H1 (cell line): ENCODE data around the gene PGP. TPM values are rescaled to one million over a fixed set of nuclear protein-coding genes. Genes with fewer than 3 reads are reported as not detected.
A peak's percentile ranks its signal among the peaks of the same experiment; 100 is the strongest.

Source experiments
- CTCF ChIA-PET: fragments of 300-600 bp; sonication (Branson Sonifier 250); formaldehyde crosslinking; loops from one replicate; lab custom pipeline; 2021; ENCODE audit not compliant: partially characterized antibody; lab: Charles Lee
- POLR2A ChIA-PET: fragments of 300-600 bp; sonication (Branson Sonifier 250); formaldehyde crosslinking; loops from one replicate; lab custom pipeline; 2021; ENCODE audit warnings: inconsistent platforms; ENCODE audit not compliant: partially characterized antibody; lab: Charles Lee
- DNase-seq, 2 experiments: peaks; one replicate each; pipeline versions ENCODE4 v3.0.0 to v3.0.0-alpha.2; 2010 to 2022; ENCODE audit warnings: low spot score in 2 of 2, low read depth in 1 of 2, mixed read lengths in 1 of 2
- FAIRE-seq: peaks from 2 replicates; lab custom pipeline; 2011; peaks lifted over from hg19 to GRCh38; lab: Jason Lieb, UNC
- H2AFZ ChIP-seq: 2 replicates; pipeline ENCODE4 v1.8.1; 2012; ENCODE audit warnings: low read length, inconsistent platforms
- H2AK5ac ChIP-seq: 2 replicates; pipeline ENCODE4 v1.6.1; 2013; ENCODE audit warnings: low read depth, low read length
- H2BK120ac ChIP-seq: replicated peaks from 2 replicates; pipeline ENCODE3; 2013; ENCODE audit warnings: low read depth, low read length, inconsistent platforms
- H2BK12ac ChIP-seq: 2 replicates; pipeline ENCODE4 v1.6.1; 2013; ENCODE audit warnings: low read depth, low read length
- H2BK15ac ChIP-seq: 2 replicates; pipeline ENCODE4 v1.6.1; 2013; ENCODE audit warnings: low read length
- H2BK20ac ChIP-seq: 2 replicates; pipeline ENCODE4 v1.6.1; 2013; ENCODE audit warnings: low read length
- H2BK5ac ChIP-seq: 2 replicates; pipeline ENCODE4 v1.6.1; 2013; ENCODE audit warnings: low read depth, low read length
- H3K14ac ChIP-seq: 2 replicates; pipeline ENCODE4 v1.6.1; 2013; ENCODE audit warnings: inconsistent platforms; ENCODE audit not compliant: insufficient read length
- H3K18ac ChIP-seq: 2 replicates; pipeline ENCODE4 v1.6.1; 2013; ENCODE audit warnings: low read length; ENCODE audit errors: extremely low read depth
- H3K23ac ChIP-seq: 2 replicates; pipeline ENCODE4 v1.6.1; 2013; ENCODE audit warnings: inconsistent platforms; ENCODE audit not compliant: insufficient read length
- H3K23me2 ChIP-seq: 2 replicates; pipeline ENCODE4 v1.6.1; 2013; ENCODE audit warnings: low read depth, low read length
- H3K27ac ChIP-seq: 2 replicates; pipeline ENCODE4 v1.6.1; 2011; ENCODE audit warnings: low read depth, low read length, inconsistent platforms
- H3K27me3 ChIP-seq, 4 experiments: replicated peaks in 1 of 4; 1 replicate in 1 of 4; 2 replicates in 3 of 4; pipeline versions ENCODE4 v1.6.1 to v1.8.1; 2011 to 2013; ENCODE audit warnings: low read length in 3 of 4, mild to moderate bottlenecking in 3 of 4, inconsistent platforms in 2 of 4, mixed read lengths in 2 of 4, moderate library complexity in 1 of 4; ENCODE audit not compliant: control insufficient read depth in 3 of 4, insufficient read depth in 3 of 4; ENCODE audit errors: extremely low read depth in 1 of 4
- H3K36me3 ChIP-seq, 4 experiments: 2 replicates each; pipeline versions ENCODE4 v1.6.1 to v1.8.1; 2011 to 2013; ENCODE audit warnings: mild to moderate bottlenecking in 4 of 4, low read length in 3 of 4, moderate library complexity in 2 of 4, control low read depth in 1 of 4, inconsistent platforms in 1 of 4; ENCODE audit not compliant: insufficient read depth in 4 of 4, control insufficient read depth in 2 of 4
- H3K4ac ChIP-seq: replicated peaks from 2 replicates; pipeline ENCODE3; 2013; ENCODE audit warnings: low read length, low read depth, mixed read lengths, inconsistent platforms; ENCODE audit not compliant: insufficient read length
- H3K4me1 ChIP-seq, 4 experiments: replicated peaks in 1 of 4; 1 replicate in 1 of 4; 2 replicates in 3 of 4; pipeline versions ENCODE4 v1.6.1 to v1.8.1; 2011 to 2013; ENCODE audit warnings: low read length in 3 of 4, inconsistent platforms in 2 of 4, mixed read lengths in 1 of 4; ENCODE audit not compliant: insufficient read depth in 4 of 4, control insufficient read depth in 3 of 4
- H3K4me2 ChIP-seq, 2 experiments: 2 replicates each; pipeline versions ENCODE4 v1.6.1 to v1.8.1; 2011 to 2013; ENCODE audit warnings: low read depth in 2 of 2, low read length in 2 of 2, control low read depth in 1 of 2, inconsistent platforms in 1 of 2, mild to moderate bottlenecking in 1 of 2; ENCODE audit not compliant: insufficient read depth in 1 of 2
- H3K4me3 ChIP-seq, 4 experiments: fragments of 200-600, 300-600 bp in 1 of 4; sonication (generic), shearing (Covaris generic), sonication (Bioruptor Twin) in 1 of 4; 2 replicates each; pipeline versions ENCODE4 v1.5.1 to v1.8.1; 2011 to 2016; ENCODE audit warnings: low read length in 4 of 4, low read depth in 3 of 4, control low read depth in 2 of 4, inconsistent platforms in 2 of 4, mild to moderate bottlenecking in 2 of 4, mixed read lengths in 1 of 4, moderate library complexity in 1 of 4; ENCODE audit not compliant: insufficient read depth in 2 of 4; ENCODE audit errors: extremely low read depth in 1 of 4
- H3K56ac ChIP-seq: replicated peaks from 2 replicates; pipeline ENCODE3; 2013; ENCODE audit warnings: low read depth, mild to moderate bottlenecking, mixed read lengths, low read length, inconsistent platforms; ENCODE audit not compliant: insufficient read length
- H3K79me1 ChIP-seq: 2 replicates; pipeline ENCODE4 v1.6.1; 2013; ENCODE audit warnings: low read depth, low read length, control low read depth
- H3K79me2 ChIP-seq, 2 experiments: 2 replicates each; pipeline versions ENCODE4 v1.6.1 to v1.8.1; 2012 to 2013; ENCODE audit warnings: low read length in 2 of 2, mild to moderate bottlenecking in 2 of 2, inconsistent platforms in 1 of 2; ENCODE audit not compliant: insufficient read depth in 2 of 2, control insufficient read depth in 1 of 2
- H3K9ac ChIP-seq, 4 experiments: replicated peaks in 1 of 4; 1 replicate in 1 of 4; 2 replicates in 3 of 4; pipeline versions ENCODE4 v1.6.1 to v1.8.1; 2011 to 2013; ENCODE audit warnings: low read depth in 3 of 4, low read length in 3 of 4, control low read depth in 2 of 4, mild to moderate bottlenecking in 2 of 4, moderate library complexity in 2 of 4, inconsistent platforms in 1 of 4; ENCODE audit errors: extremely low read depth in 1 of 4
- H3K9me3 ChIP-seq, 2 experiments: 2 replicates each; pipeline versions ENCODE4 v1.6.1 to v1.8.1; 2012 to 2013; ENCODE audit warnings: mild to moderate bottlenecking in 2 of 2, moderate library complexity in 2 of 2, control low read depth in 1 of 2, inconsistent platforms in 1 of 2, low read depth in 1 of 2, low read length in 1 of 2, mixed read lengths in 1 of 2; ENCODE audit not compliant: insufficient read depth in 2 of 2
- H4K20me1 ChIP-seq, 2 experiments: replicated peaks in 1 of 2; 2 replicates each; pipeline versions ENCODE3 to v1.8.1; 2011 to 2013; ENCODE audit warnings: inconsistent platforms in 2 of 2, low read length in 2 of 2, mild to moderate bottlenecking in 1 of 2; ENCODE audit not compliant: insufficient read depth in 2 of 2, control insufficient read depth in 1 of 2
- H4K5ac ChIP-seq: 2 replicates; pipeline ENCODE4 v1.6.1; 2013; ENCODE audit warnings: low read length, low read depth, mixed read lengths, inconsistent platforms; ENCODE audit not compliant: insufficient read length
- H4K8ac ChIP-seq: 2 replicates; pipeline ENCODE4 v1.8.0; 2013; ENCODE audit warnings: mild to moderate bottlenecking, moderate library complexity, low read length, inconsistent platforms; ENCODE audit not compliant: insufficient read depth; ENCODE audit errors: extremely low read depth
- H4K91ac ChIP-seq: replicated peaks from 2 replicates; pipeline ENCODE3; 2013; ENCODE audit warnings: low read length, mixed read lengths, inconsistent platforms; ENCODE audit not compliant: insufficient read length
- BACH1 ChIP-seq: IDR thresholded peaks from 2 replicates; pipeline ENCODE4 v1.6.1; 2012; ENCODE audit warnings: low read length, improper control_type of control experiment
- CEBPB ChIP-seq: IDR thresholded peaks from 2 replicates; pipeline ENCODE4 v1.6.1; 2012; ENCODE audit warnings: low read depth, low read length
- CHD2 ChIP-seq: IDR thresholded peaks from 2 replicates; pipeline ENCODE4 v1.6.1; 2012; ENCODE audit warnings: low read length, improper control_type of control experiment
- EZH2 ChIP-seq: fragments of 200-600 bp; sonication (generic); IDR thresholded peaks from 2 replicates; pipeline ENCODE4 v1.7.1; 2012; ENCODE audit warnings: low read depth, mild to moderate bottlenecking, moderate library complexity, low read length, inconsistent platforms; ENCODE audit not compliant: severe bottlenecking
- JUN ChIP-seq: IDR thresholded peaks from 2 replicates; pipeline ENCODE4 v1.6.1; 2011; ENCODE audit warnings: low read depth, mild to moderate bottlenecking, improper control_type of control experiment, low read length
- KDM1A ChIP-seq: fragments of 200-600, 300-600 bp; sonication (generic); IDR thresholded peaks from 2 replicates; pipeline ENCODE4 v1.7.1; 2016; ENCODE audit warnings: mild to moderate bottlenecking, low read length, borderline replicate concordance
- POLR2AphosphoS5 ChIP-seq: IDR thresholded peaks from 2 replicates; pipeline ENCODE4 v1.6.1; 2011; ENCODE audit warnings: low read depth, low read length
- RNF2 ChIP-seq: fragments of 200-900, 300-1000 bp; sonication (generic); IDR thresholded peaks from 2 replicates; pipeline ENCODE4 v1.7.1; 2016; ENCODE audit warnings: borderline replicate concordance, low read depth, mild to moderate bottlenecking, antibody characterized with exemption, low read length; ENCODE audit not compliant: poor library complexity, severe bottlenecking; ENCODE audit errors: missing control alignments
- SP1 ChIP-seq: IDR thresholded peaks from 2 replicates; pipeline ENCODE4 v1.6.1; 2011; ENCODE audit warnings: low read depth, low read length
- SP2 ChIP-seq: IDR thresholded peaks from 2 replicates; pipeline ENCODE4 v1.6.1; 2012; ENCODE audit warnings: mild to moderate bottlenecking, low read length, inconsistent platforms
- SP4 ChIP-seq: IDR thresholded peaks from 2 replicates; pipeline ENCODE4 v1.6.1; 2012; ENCODE audit warnings: low read length, inconsistent platforms
- SRF ChIP-seq: IDR thresholded peaks from 2 replicates; pipeline ENCODE4 v1.6.1; 2011; ENCODE audit warnings: mild to moderate bottlenecking, low read depth, low read length, moderate library complexity
- SUZ12 ChIP-seq: fragments of 200-600 bp; sonication (generic); IDR thresholded peaks from 2 replicates; pipeline ENCODE4 v1.6.1; 2012; ENCODE audit warnings: mild to moderate bottlenecking, inconsistent platforms, low read length, moderate library complexity, mixed read lengths
- YY1 ChIP-seq: IDR thresholded peaks from 2 replicates; pipeline ENCODE4 v1.6.1; 2011; ENCODE audit warnings: low read depth, mild to moderate bottlenecking, low read length
- WGBS, 2 experiments: shearing (Covaris generic) in 1 of 2; methylation state at CpG; one replicate each; pipeline versions ENCODE4 v1.1.6 to v1.1.7; 2013 to 2015; ENCODE audit warnings: low lambda C conversion rate in 2 of 2, mixed read lengths in 2 of 2, inconsistent platforms in 1 of 2, low coverage in 1 of 2, missing lambda C conversion rate in 1 of 2; ENCODE audit not compliant: insufficient replicate concordance in 2 of 2, insufficient coverage in 1 of 2, insufficient read length in 1 of 2; ENCODE audit errors: extremely low coverage in 1 of 2, missing lambda C conversion rate in 1 of 2; 5-methylcytosine and 5-hydroxymethylcytosine counted together
- polyA plus RNA-seq, 7 experiments: library from polyadenylated mRNA; depleted of rRNA in 3 of 7; stranded (reverse) in 5 of 7; unstranded in 2 of 7; fragments of >200 nt in 5 of 7; fragments of 200-250 nt in 2 of 7; gene quantifications; 1 replicate in 5 of 7; 2 replicates in 1 of 7; 4 replicates in 1 of 7; pipeline versions ENCODE4 v1.2.1 to v1.2.3, GENCODE V29; 2011 to 2013; ENCODE audit warnings: missing spikeins in 2 of 7, mixed read lengths in 2 of 7
- total RNA-seq: library from RNA; stranded (reverse); fragmentation: NEBNext Ultra II Directional; extraction: Animal tissue kit (Norgen Biotek cat#: 25700); gene quantifications from 2 replicates; pipeline ENCODE4 v1.2.1, GENCODE V29; 2021

The PGP gene
- total and polyA plus RNA-seq, 2 of the 8 experiments (the other 6 are each of a cell fraction or from before 2014, with no cell fraction given): 30.9 to 55.9 TPM

- H2AFZ ChIP-seq: no peak overlapping the region
- no peak overlapping the region for H3K4me2 ChIP-seq
- H3K56ac ChIP-seq: no peak overlapping the region
- no peaks in the 10 kb centered on the region for H3K27me3 ChIP-seq
- H3K4me3 ChIP-seq: no peak overlapping the region
- H2BK20ac ChIP-seq: no peak overlapping the region
- no peak overlapping the region for H4K91ac ChIP-seq
- H2BK120ac ChIP-seq: no peak overlapping the region
- peaks cover 7 to 19% (median 17%) of the 10 kb centered on the region in 4 experiments; a peak in 7 of 8 replicates for H3K36me3 ChIP-seq
- no peak overlapping the region for H2BK15ac ChIP-seq
- no peak for FAIRE-seq
- no peak overlapping the region for H2BK5ac ChIP-seq
- no peak overlapping the region for H3K9ac ChIP-seq
- H3K18ac ChIP-seq: no peak overlapping the region
- ChIA-PET CTCF (interaction anchor here (1.1 to 1.4 kb wide), 2 partner anchors 18 to 31 kb away, joined by 3 read pairs; no protein-coding TSS in a partner anchor), POLR2A (interaction anchor here (0.7 to 15.0 kb wide), 5 partner anchors 8 to 36 kb away, joined by 3 to 312 read pairs (median 5); partner anchors contain the start of gene TRAF7)
- DNase-seq: no peak
- H3K23me2 ChIP-seq: no peaks in the 10 kb centered on the region; the same call in 1 of the 2 replicates
- WGBS, 2 experiments: 91% methylated on average over 23 of the region's 26 CpGs; no CpG with 5 or more reads in 1 of the 2 experiments
- peaks cover 0 to 17% of the 10 kb centered on the region in 2 experiments; a peak in 1 of 4 replicates for H3K9me3 ChIP-seq
- no peak overlapping the region for H4K5ac ChIP-seq
- peak overlapping the region; percentile 68; the same call in 1 of the 2 replicates for H4K8ac ChIP-seq
- H4K20me1 ChIP-seq: peaks cover 19 to 40% of the 10 kb centered on the region in 2 experiments
- no peak overlapping the region for H3K23ac ChIP-seq
- no peak overlapping the region for H2AK5ac ChIP-seq
- peaks cover 17 to 62% of the 10 kb centered on the region in 2 experiments for H3K79me2 ChIP-seq
- no peak overlapping the region for H3K4ac ChIP-seq
- peaks cover 0 to 15% (median 8%) of the 10 kb centered on the region in 4 experiments; a peak in 3 of 7 replicates for H3K4me1 ChIP-seq
- H3K14ac ChIP-seq: no peak overlapping the region
- peaks cover 22% of the 10 kb centered on the region for H3K79me1 ChIP-seq
- no peak overlapping the region for H2BK12ac ChIP-seq
- no peak overlapping the region for H3K27ac ChIP-seq
- TF ChIP-seq JUN: no peak
- TF ChIP-seq SP1: no peak
- TF ChIP-seq YY1: no peak
- TF ChIP-seq BACH1: no peak
- TF ChIP-seq SUZ12: no peak
- TF ChIP-seq SP2: no peak
- TF ChIP-seq EZH2: no peak
- TF ChIP-seq SP4: no peak
- no peak for TF ChIP-seq CEBPB
- no peak for TF ChIP-seq POLR2AphosphoS5
- TF ChIP-seq CHD2: no peak
- no peak for TF ChIP-seq RNF2
- no peak for TF ChIP-seq SRF
- no peak for TF ChIP-seq KDM1A
Measured at GRCh38 chr16:2163211-2163881, 51.3 kb downstream of the PGP start.
